GM23338 (cell line): ENCODE measurements around the gene BANP. TPM values are rescaled to one million over a fixed set of nuclear protein-coding genes. Genes with fewer than 3 reads are reported as not detected.

Experiments used
- ATAC-seq: fragments of 200-7000 bp; cut with Tn5 transposase; 3 replicates; pipeline ENCODE4 v1.9.1; 2020
- DNase-seq: peaks from one replicate; pipeline ENCODE4 v3.0.0-alpha.2; 2015; ENCODE audit warnings: low spot score
- H2AFZ ChIP-seq: fragments of 200-600 bp; sonication (generic); 2 replicates; pipeline ENCODE4 v1.8.0; 2016; ENCODE audit warnings: antibody characterized with exemption, mild to moderate bottlenecking, moderate library complexity
- H3F3A ChIP-seq: fragments of 200-600 bp; sonication (generic); replicated peaks from 2 replicates; pipeline ENCODE4 v1.8.0; 2017; ENCODE audit warnings: antibody characterized with exemption, mixed run types, low read depth
- H3K27ac ChIP-seq: fragments of 200-600 bp; sonication (generic); 2 replicates; pipeline ENCODE4 v1.6.1; 2016; ENCODE audit warnings: low read depth
- H3K27me3 ChIP-seq: fragments of 200-600 bp; sonication (generic); 2 replicates; pipeline ENCODE4 v1.8.0; 2016; ENCODE audit warnings: mild to moderate bottlenecking, mixed run types, moderate library complexity; ENCODE audit not compliant: insufficient read depth
- H3K36me3 ChIP-seq: fragments of 200-600 bp; sonication (generic); 2 replicates; pipeline ENCODE4 v1.8.0; 2016; ENCODE audit warnings: mild to moderate bottlenecking; ENCODE audit not compliant: insufficient read depth
- H3K4me1 ChIP-seq: fragments of 200-600 bp; sonication (generic); 2 replicates; pipeline ENCODE4 v1.8.0; 2016; ENCODE audit warnings: mild to moderate bottlenecking, moderate library complexity; ENCODE audit not compliant: insufficient read depth
- H3K4me2 ChIP-seq: fragments of 200-600 bp; sonication (generic); 2 replicates; pipeline ENCODE4 v1.7.1; 2017; ENCODE audit warnings: mixed run types
- H3K4me3 ChIP-seq: fragments of 200-600 bp; sonication (generic); 2 replicates; pipeline ENCODE4 v1.6.1; 2016; ENCODE audit warnings: mixed run types
- H3K79me2 ChIP-seq: fragments of 200-600 bp; sonication (generic); replicated peaks from 2 replicates; pipeline ENCODE4 v1.8.0; 2017; ENCODE audit warnings: mild to moderate bottlenecking; ENCODE audit not compliant: insufficient read depth
- H3K9me2 ChIP-seq: fragments of 200-600 bp; sonication (generic); 2 replicates; pipeline ENCODE4 v1.8.0; 2017; ENCODE audit not compliant: insufficient read depth
- H4K20me1 ChIP-seq: fragments of 200-600 bp; sonication (generic); replicated peaks from 2 replicates; pipeline ENCODE4 v1.8.0; 2017; ENCODE audit warnings: mild to moderate bottlenecking; ENCODE audit not compliant: insufficient read depth
- H3K27ac Mint-ChIP-seq: 2 replicates; pipeline ENCODE4 v1.8.0; 2020; ENCODE audit warnings: inconsistent platforms, mild to moderate bottlenecking, moderate library complexity, mixed read lengths
- H3K27me3 Mint-ChIP-seq: 3 replicates; pipeline ENCODE4 v1.8.0; 2022; ENCODE audit warnings: low read depth, mild to moderate bottlenecking, moderate library complexity, mixed read lengths, inconsistent platforms; ENCODE audit not compliant: insufficient read depth, poor library complexity
- H3K36me3 Mint-ChIP-seq: 3 replicates; pipeline ENCODE4 v1.8.0; 2021; ENCODE audit warnings: low read depth, mild to moderate bottlenecking, inconsistent platforms, moderate library complexity, mixed read lengths
- H3K4me1 Mint-ChIP-seq: 3 replicates; pipeline ENCODE4 v1.8.0; 2020; ENCODE audit warnings: mild to moderate bottlenecking, inconsistent platforms, mixed read lengths
- H3K4me3 Mint-ChIP-seq: 3 replicates; pipeline ENCODE4 v1.8.0; 2021; ENCODE audit warnings: moderate library complexity, mild to moderate bottlenecking, inconsistent platforms, mixed read lengths
- H3K9me3 Mint-ChIP-seq: 3 replicates; pipeline ENCODE4 v1.8.0; 2020; ENCODE audit warnings: moderate library complexity, mild to moderate bottlenecking, inconsistent platforms, mixed read lengths
- CREB1 ChIP-seq: fragments of 250-450 bp; sonication (Bioruptor Pico); IDR thresholded peaks from 2 replicates; pipeline ENCODE4 v1.5.0; 2020; ENCODE audit warnings: low read depth, mild to moderate bottlenecking, moderate library complexity
- CTCF ChIP-seq, 2 experiments: fragments of 200-600 bp in 1 of 2; sonication (generic) in 1 of 2; conservative IDR thresholded peaks; 2 replicates each; pipeline versions ENCODE4 v1.5.1 to v1.6.1; 2016 to 2017; ENCODE audit warnings: antibody characterized with exemption in 2 of 2, low read depth in 2 of 2, mild to moderate bottlenecking in 2 of 2, moderate library complexity in 1 of 2
- ETS1 ChIP-seq: IDR thresholded peaks from 2 replicates; pipeline ENCODE4 v1.6.1; 2016; ENCODE audit warnings: antibody characterized with exemption
- EZH2 ChIP-seq: fragments of 200-600 bp; sonication (generic); IDR thresholded peaks from one replicate; pipeline ENCODE4 v1.8.0; 2017; ENCODE audit warnings: antibody characterized with exemption, mild to moderate bottlenecking, low read depth; ENCODE audit not compliant: unreplicated experiment
- JUNB ChIP-seq: IDR thresholded peaks from one replicate; pipeline ENCODE4 v1.6.1; 2016; ENCODE audit warnings: antibody characterized with exemption; ENCODE audit not compliant: unreplicated experiment
- NANOG ChIP-seq: IDR thresholded peaks from 2 replicates; pipeline ENCODE4 v1.6.1; 2016; ENCODE audit warnings: antibody characterized with exemption, borderline replicate concordance
- POLR2AphosphoS5 ChIP-seq: IDR thresholded peaks from 2 replicates; pipeline ENCODE4 v1.6.1; 2016; ENCODE audit warnings: antibody characterized with exemption, low read depth
- STAT1 ChIP-seq: IDR thresholded peaks from one replicate; pipeline ENCODE4 v1.6.1; 2016; ENCODE audit warnings: antibody characterized with exemption; ENCODE audit not compliant: unreplicated experiment
- ZNF331 ChIP-seq: fragments of 250-450 bp; sonication (Bioruptor Pico); IDR thresholded peaks from 2 replicates; pipeline ENCODE4 v1.5.0; 2020; ENCODE audit warnings: low read depth, mild to moderate bottlenecking, moderate library complexity
- ZNF462 ChIP-seq: fragments of 250-450 bp; sonication (Bioruptor Pico); IDR thresholded peaks from 2 replicates; pipeline ENCODE4 v1.5.0; 2020; ENCODE audit warnings: mild to moderate bottlenecking, moderate library complexity
- polyA plus RNA-seq: library from polyadenylated mRNA; unstranded; fragments of >200 nt; fragmentation: Nextera tagmentation; extraction: Ambion mirVana; gene quantifications from 2 replicates; pipeline ENCODE4 v1.2.1, GENCODE V29; 2016
- total RNA-seq: library from RNA; depleted of rRNA; stranded (reverse); fragments of >200 nt; shearing (Covaris generic); gene quantifications from 2 replicates; pipeline ENCODE4 v1.2.3, GENCODE V29; 2014

Gene BANP
- total and polyA plus RNA-seq, 2 experiments from 2014 or later: 22.3 to 48.0 TPM

GRCh38 chr16:87960296-87960695, 9.1 kb downstream of the BANP start (continued):
- no peak for TF ChIP-seq ZNF462 (CRISPR knock-in tag)
- TF ChIP-seq NANOG: no peak
- no peak for TF ChIP-seq EZH2
- TF ChIP-seq ETS1: no peak
- no peak for TF ChIP-seq STAT1
- no peak for TF ChIP-seq CREB1 (CRISPR knock-in tag)
- TF ChIP-seq JUNB: no peak
- TF ChIP-seq POLR2AphosphoS5: no peak
- no peak for TF ChIP-seq ZNF331

- ATAC-seq (no peak), DNase-seq (no peak)
- Histone ChIP-seq H3K79me2 (peaks cover 98% of the 10 kb centered on the region), H3K4me2 (no peak overlapping the region), H3F3A (0 out of 2 replicates have a peak, but pooled peaks cover 5% of the 10 kb centered on the region), H3K27ac (no peak overlapping the region), H3K4me1 (peaks cover 11% of the 10 kb centered on the region; the same call in 1 of the 2 replicates), H3K27me3 (no peaks in the 10 kb centered on the region), H3K4me3 (no peak overlapping the region), H3K9me2 (no peaks in the 10 kb centered on the region), H2AFZ (no peak overlapping the region), H4K20me1 (peaks cover 15% of the 10 kb centered on the region), H3K36me3 (no peaks in the 10 kb centered on the region; the same call in 1 of the 2 replicates)
- Mint-ChIP-seq H3K9me3 (no peaks in the 10 kb centered on the region), H3K36me3 (peaks cover 6% of the 10 kb centered on the region; the same call in 1 of the 3 replicates), H3K4me1 (peaks cover 41% of the 10 kb centered on the region), H3K27ac (no peak overlapping the region), H3K4me3 (no peak overlapping the region), H3K27me3 (peaks cover 8% of the 10 kb centered on the region)
- TF ChIP-seq CTCF (conservative IDR thresholded peaks at IDR 0.05; ENCODE audit: low read depth in 2 of 2): no peak
- no peak for TF ChIP-seq STAT1
These were observed 9.6 kb downstream of the BANP start for GRCh38 chr16:87960852-87961251.
